ENCODE data around the gene CCDC188. TPM values are rescaled to one million over a fixed set of nuclear protein-coding genes. Genes with fewer than 3 reads are reported as not detected.

The CCDC188 gene
- total and polyA plus RNA-seq, 9 of the 15 experiments (the other 6 are each of a cell fraction or from before 2014, with no cell fraction given): not detected

DNA sequence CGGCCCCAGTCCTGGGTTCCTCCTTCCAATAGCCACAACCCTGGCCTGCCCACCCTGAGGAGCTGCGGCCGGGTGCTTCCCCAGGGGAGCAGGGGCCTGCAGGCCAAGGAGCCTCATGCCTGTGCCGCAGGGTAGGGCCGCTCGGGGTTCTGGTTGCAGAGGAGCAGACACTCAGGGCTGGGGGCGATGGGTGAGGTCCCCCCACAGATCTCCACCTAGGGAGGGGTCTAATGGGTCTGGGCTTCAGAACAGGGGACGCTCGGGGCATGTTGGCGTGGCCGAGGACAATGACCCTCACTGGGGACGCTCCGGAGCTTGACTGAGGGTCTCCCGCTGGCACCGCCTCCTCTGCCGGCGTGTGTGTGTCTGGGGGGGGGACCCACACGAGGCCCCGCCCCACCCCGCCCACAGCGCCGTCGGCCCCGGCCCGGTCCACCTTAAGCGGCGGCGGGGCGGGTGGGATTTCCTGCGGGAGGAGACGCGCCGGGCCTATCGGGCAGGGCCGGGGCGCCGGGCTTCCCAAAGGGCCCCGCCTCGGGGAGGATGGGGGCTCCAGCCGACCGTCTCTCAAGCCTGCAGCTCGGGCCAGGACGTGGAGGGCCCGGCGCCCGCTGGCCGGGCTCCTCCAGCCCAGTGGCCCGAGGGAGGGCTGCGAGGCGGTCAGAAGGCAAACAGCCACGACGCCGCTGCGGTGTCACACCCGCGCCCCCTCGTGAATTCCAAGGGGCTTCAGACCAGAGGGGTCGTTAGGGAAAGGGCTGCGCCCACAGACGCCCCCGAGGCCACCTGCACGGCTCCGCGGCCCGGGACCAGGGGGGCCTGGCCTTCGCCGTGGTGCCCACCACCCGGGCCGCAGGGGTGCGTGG is 19.9 kb downstream of the CCDC188 start:
- Histone ChIP-seq H3K4me1 (replicated peaks in 1 of 2; ENCODE audit: control insufficient read depth in 2 of 2, insufficient read depth in 2 of 2, low read length in 2 of 2) (peaks cover 11 to 79% of the 10 kb centered on the region in 2 experiments), H2AFZ (ENCODE audit: low read depth, low read length) (peak overlapping the region; percentile 85), H3K27ac (ENCODE audit: extremely low read depth, low read depth, low read length) (peak overlapping the region; percentile 20; the same call in 2 of the 3 replicates), H3K79me2 (ENCODE audit: control insufficient read depth, insufficient read depth, low read length) (peaks cover 21% of the 10 kb centered on the region), H3K9me1 (ENCODE audit: control insufficient read depth, insufficient read depth, low read length) (peaks cover 4% of the 10 kb centered on the region), H3K27me3 (ENCODE audit: control insufficient read depth in 2 of 2, insufficient read depth in 2 of 2, low read length in 2 of 2) (no peaks in the 10 kb centered on the region), H3K4me2 (ENCODE audit: insufficient read depth, low read length) (peak overlapping the region; percentile 81), H3K4me3 (peak overlapping the region; percentile 62), H3K9ac (ENCODE audit: insufficient read depth in 1 of 2, low read depth in 2 of 2, low read length in 2 of 2) (peak overlapping the region; percentile 68 to 93; a peak in 3 of 4 replicates), H3K36me3 (ENCODE audit: control insufficient read depth, insufficient read depth, low read length) (peaks cover 23% of the 10 kb centered on the region; the same call in 2 of the 3 replicates), H3K9me3 (replicated peaks; ENCODE audit: control insufficient read depth, insufficient read depth, low read depth, low read length) (no peaks in the 10 kb centered on the region), H4K20me1 (replicated peaks; ENCODE audit: control insufficient read depth, insufficient read depth, low read length) (peaks cover 71% of the 10 kb centered on the region)
- 8% methylated on average over 70 of the region's 70 CpGs for WGBS (ENCODE audit: insufficient coverage, low coverage, missing lambda C conversion rate)
- in situ Hi-C loops (cut with MboI): no loop called here
- BruUV-seq (replicated peaks): no TSS peak
- ChIA-PET CTCF (ENCODE audit: low intra/inter-chr PET ratio) (interaction anchor here (5.8 kb wide), 1 partner anchor 160 kb away, joined by 80 read pairs; no protein-coding TSS in a partner anchor), POLR2A (interaction anchor here (0.6 to 8.3 kb wide), 13 partner anchors 8 to 691 kb away, joined by 3 to 212 read pairs (median 3); partner anchors contain the start of genes RANBP1 and TRMT2A)
- FAIRE-seq (no peak), DNase-seq (ENCODE audit: extremely low read depth in 1 of 4, low spot score in 3 of 4) (peak; percentile 95 to 100 (median 98)), ATAC-seq (peak; percentile 79)
- intact Hi-C loops (cut with micrococcal nuclease): no loop called here
- no peak for TF ChIP-seq U2AF2 (optimal IDR thresholded peaks at IDR 0.05; ENCODE audit: low read depth, low read length)
- peak in 1 of 2 experiments; percentile 83; a peak in 2 of 4 replicates for TF ChIP-seq HDAC1 (IDR thresholded peaks at IDR 0.05)
- TF ChIP-seq NR2C1 (IDR thresholded peaks at IDR 0.05): no peak
- no peak for TF ChIP-seq NR2C1 (tag; IDR thresholded peaks at IDR 0.05)
- TF ChIP-seq, protein P1, sequence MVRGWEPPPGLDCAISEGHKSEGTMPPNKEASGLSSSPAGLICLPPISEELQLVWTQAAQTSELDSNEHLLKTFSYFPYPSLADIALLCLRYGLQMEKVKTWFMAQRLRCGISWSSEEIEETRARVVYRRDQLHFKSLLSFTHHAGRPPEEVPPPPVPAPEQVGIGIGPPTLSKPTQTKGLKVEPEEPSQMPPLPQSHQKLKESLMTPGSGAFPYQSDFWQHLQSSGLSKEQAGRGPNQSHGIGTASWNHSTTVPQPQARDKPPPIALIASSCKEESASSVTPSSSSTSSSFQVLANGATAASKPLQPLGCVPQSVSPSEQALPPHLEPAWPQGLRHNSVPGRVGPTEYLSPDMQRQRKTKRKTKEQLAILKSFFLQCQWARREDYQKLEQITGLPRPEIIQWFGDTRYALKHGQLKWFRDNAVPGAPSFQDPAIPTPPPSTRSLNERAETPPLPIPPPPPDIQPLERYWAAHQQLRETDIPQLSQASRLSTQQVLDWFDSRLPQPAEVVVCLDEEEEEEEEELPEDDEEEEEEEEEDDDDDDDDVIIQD (CRISPR knock-in tag; IDR thresholded peaks at IDR 0.05): peak; percentile 74
- no peak for TF ChIP-seq MAFF (IDR thresholded peaks at IDR 0.05; ENCODE audit: low read length)
- TF ChIP-seq, protein P2, sequence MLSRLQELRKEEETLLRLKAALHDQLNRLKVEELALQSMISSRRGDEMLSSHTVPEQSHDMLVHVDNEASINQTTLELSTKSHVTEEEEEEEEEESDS (CRISPR knock-in tag; IDR thresholded peaks at IDR 0.05): no peak
- no peak for TF ChIP-seq EZH2 (IDR thresholded peaks at IDR 0.05; ENCODE audit: borderline replicate concordance, low read depth, low read length)
- TF ChIP-seq, protein P3, sequence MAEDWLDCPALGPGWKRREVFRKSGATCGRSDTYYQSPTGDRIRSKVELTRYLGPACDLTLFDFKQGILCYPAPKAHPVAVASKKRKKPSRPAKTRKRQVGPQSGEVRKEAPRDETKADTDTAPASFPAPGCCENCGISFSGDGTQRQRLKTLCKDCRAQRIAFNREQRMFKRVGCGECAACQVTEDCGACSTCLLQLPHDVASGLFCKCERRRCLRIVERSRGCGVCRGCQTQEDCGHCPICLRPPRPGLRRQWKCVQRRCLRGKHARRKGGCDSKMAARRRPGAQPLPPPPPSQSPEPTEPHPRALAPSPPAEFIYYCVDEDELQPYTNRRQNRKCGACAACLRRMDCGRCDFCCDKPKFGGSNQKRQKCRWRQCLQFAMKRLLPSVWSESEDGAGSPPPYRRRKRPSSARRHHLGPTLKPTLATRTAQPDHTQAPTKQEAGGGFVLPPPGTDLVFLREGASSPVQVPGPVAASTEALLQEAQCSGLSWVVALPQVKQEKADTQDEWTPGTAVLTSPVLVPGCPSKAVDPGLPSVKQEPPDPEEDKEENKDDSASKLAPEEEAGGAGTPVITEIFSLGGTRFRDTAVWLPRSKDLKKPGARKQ (CRISPR knock-in tag; IDR thresholded peaks at IDR 0.05): no peak
- no peak for TF ChIP-seq ZNF316 (IDR thresholded peaks at IDR 0.05)
- peak; percentile 49 to 61; a peak in 2 of 4 replicates for TF ChIP-seq NRF1 (conservative IDR thresholded peaks at IDR 0.05 in 1 of 2, IDR thresholded peaks at IDR 0.05 in 1 of 2)
- 0 out of 2 replicates have a peak, but pooled peaks have one; percentile 48 for TF ChIP-seq IFI16 (CRISPR knock-in tag; IDR thresholded peaks at IDR 0.05)
- TF ChIP-seq ZEB2 (IDR thresholded peaks at IDR 0.05): no peak
- TF ChIP-seq KAT2B (IDR thresholded peaks at IDR 0.05; ENCODE audit: low read depth, low read length): no peak
- TF ChIP-seq, protein P4, sequence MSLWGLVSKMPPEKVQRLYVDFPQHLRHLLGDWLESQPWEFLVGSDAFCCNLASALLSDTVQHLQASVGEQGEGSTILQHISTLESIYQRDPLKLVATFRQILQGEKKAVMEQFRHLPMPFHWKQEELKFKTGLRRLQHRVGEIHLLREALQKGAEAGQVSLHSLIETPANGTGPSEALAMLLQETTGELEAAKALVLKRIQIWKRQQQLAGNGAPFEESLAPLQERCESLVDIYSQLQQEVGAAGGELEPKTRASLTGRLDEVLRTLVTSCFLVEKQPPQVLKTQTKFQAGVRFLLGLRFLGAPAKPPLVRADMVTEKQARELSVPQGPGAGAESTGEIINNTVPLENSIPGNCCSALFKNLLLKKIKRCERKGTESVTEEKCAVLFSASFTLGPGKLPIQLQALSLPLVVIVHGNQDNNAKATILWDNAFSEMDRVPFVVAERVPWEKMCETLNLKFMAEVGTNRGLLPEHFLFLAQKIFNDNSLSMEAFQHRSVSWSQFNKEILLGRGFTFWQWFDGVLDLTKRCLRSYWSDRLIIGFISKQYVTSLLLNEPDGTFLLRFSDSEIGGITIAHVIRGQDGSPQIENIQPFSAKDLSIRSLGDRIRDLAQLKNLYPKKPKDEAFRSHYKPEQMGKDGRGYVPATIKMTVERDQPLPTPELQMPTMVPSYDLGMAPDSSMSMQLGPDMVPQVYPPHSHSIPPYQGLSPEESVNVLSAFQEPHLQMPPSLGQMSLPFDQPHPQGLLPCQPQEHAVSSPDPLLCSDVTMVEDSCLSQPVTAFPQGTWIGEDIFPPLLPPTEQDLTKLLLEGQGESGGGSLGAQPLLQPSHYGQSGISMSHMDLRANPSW (CRISPR knock-in tag; IDR thresholded peaks at IDR 0.05): no peak; the same call in 1 of the 2 replicates
